ENCODE results near the gene VSIG10. TPM values are rescaled to one million over a fixed set of nuclear protein-coding genes. Genes with fewer than 3 reads are reported as not detected.

VSIG10 gene, protein sequence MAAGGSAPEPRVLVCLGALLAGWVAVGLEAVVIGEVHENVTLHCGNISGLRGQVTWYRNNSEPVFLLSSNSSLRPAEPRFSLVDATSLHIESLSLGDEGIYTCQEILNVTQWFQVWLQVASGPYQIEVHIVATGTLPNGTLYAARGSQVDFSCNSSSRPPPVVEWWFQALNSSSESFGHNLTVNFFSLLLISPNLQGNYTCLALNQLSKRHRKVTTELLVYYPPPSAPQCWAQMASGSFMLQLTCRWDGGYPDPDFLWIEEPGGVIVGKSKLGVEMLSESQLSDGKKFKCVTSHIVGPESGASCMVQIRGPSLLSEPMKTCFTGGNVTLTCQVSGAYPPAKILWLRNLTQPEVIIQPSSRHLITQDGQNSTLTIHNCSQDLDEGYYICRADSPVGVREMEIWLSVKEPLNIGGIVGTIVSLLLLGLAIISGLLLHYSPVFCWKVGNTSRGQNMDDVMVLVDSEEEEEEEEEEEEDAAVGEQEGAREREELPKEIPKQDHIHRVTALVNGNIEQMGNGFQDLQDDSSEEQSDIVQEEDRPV
- 9.6 and 11.1 TPM in 2 replicates for total RNA-seq

GRCh38 chr12:118103601-118104382, at the start of gene VSIG10:
TSS of gene VSIG10 (minus strand) at chr12:118104011. CDS start at chr12:118103671, 340 bp downstream.
- intact Hi-C loops (cut with micrococcal nuclease) = loop anchor here (5.0 kb wide), 1 partner anchor 41 kb away; the partner anchor contains the start of gene WSB2
- Mint-ChIP-seq H3K4me3 (ENCODE audit: low read depth) (peak within 1 kb of the TSS; percentile 91), H3K9me3 (no peaks in the 10 kb centered on the region), H3K4me1 (ENCODE audit: low read depth) (peaks cover 6% of the 10 kb centered on the region), H3K27ac (peak within 1 kb of the TSS; percentile 63), H3K36me3 (ENCODE audit: low read depth) (no peaks in the 10 kb centered on the region), H3K27me3 (ENCODE audit: low read depth) (peaks cover 21% of the 10 kb centered on the region)
- peak; percentile 10 for DNase-seq (ENCODE audit: low spot score)

GRCh38 chr12:118151755-118152154, 47.9 kb upstream of the VSIG10 start:
- H3K27me3 Mint-ChIP-seq (ENCODE audit: low read depth) = no peaks in the 10 kb centered on the region
- H3K4me1 Mint-ChIP-seq (ENCODE audit: low read depth) = no peaks in the 10 kb centered on the region
- peaks cover 34% of the 10 kb centered on the region for H3K36me3 Mint-ChIP-seq (ENCODE audit: low read depth)
- no peaks in the 10 kb centered on the region for H3K9me3 Mint-ChIP-seq
- H3K4me3 Mint-ChIP-seq (ENCODE audit: low read depth) = no peak overlapping the region
- intact Hi-C loops (cut with micrococcal nuclease) = no loop called here
- no peak for DNase-seq (ENCODE audit: low spot score)
- no peak overlapping the region for H3K27ac Mint-ChIP-seq

DNA sequence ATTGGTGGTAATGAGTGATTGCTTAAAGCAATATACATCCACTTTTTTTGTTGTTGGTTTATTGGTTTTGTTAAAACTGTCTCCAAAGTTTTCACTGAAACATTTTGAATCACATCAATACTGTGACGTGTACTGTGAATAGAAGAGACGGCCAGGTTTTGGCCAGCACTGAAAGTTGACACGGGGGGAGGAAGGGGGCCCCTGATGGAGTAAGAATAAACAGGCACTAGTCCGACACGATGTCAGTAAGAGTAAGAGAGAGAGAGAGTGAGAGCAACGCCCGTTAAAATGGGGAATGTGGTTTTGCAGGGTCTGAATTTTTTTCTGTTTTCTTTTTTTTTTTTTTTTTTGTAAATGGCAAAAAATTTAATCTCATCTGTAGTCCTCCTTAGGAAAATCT, 46.8 kb upstream of the VSIG10 start:
- Mint-ChIP-seq H3K27me3 (ENCODE audit: low read depth) (no peaks in the 10 kb centered on the region), H3K4me1 (ENCODE audit: low read depth) (no peaks in the 10 kb centered on the region), H3K27ac (no peak overlapping the region), H3K36me3 (ENCODE audit: low read depth) (peaks cover 41% of the 10 kb centered on the region), H3K9me3 (no peaks in the 10 kb centered on the region), H3K4me3 (ENCODE audit: low read depth) (no peak overlapping the region)
- DNase-seq (ENCODE audit: low spot score) = no peak
- intact Hi-C loops (cut with micrococcal nuclease) = no loop called here

DNA sequence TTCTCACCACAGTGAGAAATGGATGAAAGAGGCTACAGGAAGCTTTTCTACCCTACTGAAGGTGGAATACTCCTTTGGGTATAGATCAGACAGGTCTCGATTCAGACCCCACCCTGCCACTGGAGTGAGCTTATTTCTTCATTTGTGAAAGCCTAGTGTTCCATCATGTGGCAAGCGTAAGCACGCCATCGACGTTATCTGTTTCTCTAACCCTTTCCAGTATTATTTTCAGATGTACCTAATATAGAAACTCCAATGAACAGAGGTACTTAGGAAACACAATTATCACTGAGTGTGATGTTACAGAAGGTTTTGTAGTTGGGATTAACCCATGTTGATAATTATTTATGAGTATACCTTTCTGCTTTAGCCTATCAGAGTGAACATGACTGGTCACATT, 44.5 kb upstream of the VSIG10 start:
- Mint-ChIP-seq H3K27me3 (ENCODE audit: low read depth) (no peaks in the 10 kb centered on the region), H3K27ac (no peak overlapping the region)

DNA sequence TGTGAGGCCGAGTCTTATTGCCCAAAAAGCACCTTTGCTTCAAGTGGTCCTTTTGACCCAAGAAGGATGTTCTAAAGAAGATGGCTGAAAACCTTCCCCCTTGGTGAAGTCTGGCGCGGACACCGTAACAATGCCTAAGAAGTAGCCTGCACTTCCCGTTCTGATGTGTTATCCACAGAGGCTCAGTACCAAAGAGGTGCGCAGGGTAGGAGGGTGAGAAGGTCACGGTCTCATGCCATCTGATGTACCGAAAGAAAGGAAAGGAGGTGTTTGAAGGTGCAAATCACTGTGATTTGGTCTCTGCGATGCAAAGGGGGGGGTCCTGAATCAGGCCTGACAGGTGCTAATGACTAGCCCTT, 42.0 kb upstream of the VSIG10 start:
- Mint-ChIP-seq H3K27me3 (ENCODE audit: low read depth) (no peaks in the 10 kb centered on the region), H3K4me3 (ENCODE audit: low read depth) (no peak overlapping the region), H3K4me1 (ENCODE audit: low read depth) (peaks cover 4% of the 10 kb centered on the region), H3K36me3 (ENCODE audit: low read depth) (peaks cover 70% of the 10 kb centered on the region), H3K9me3 (no peaks in the 10 kb centered on the region), H3K27ac (no peak overlapping the region)
- no peak for DNase-seq (ENCODE audit: low spot score)
- intact Hi-C loops (cut with micrococcal nuclease) = no loop called here

More for the DNA sequence above, 44.5 kb upstream of the VSIG10 start:
- H3K4me3 Mint-ChIP-seq (ENCODE audit: low read depth) = no peak overlapping the region
- no peaks in the 10 kb centered on the region for H3K4me1 Mint-ChIP-seq (ENCODE audit: low read depth)
- peaks cover 61% of the 10 kb centered on the region for H3K36me3 Mint-ChIP-seq (ENCODE audit: low read depth)
- no peak for DNase-seq (ENCODE audit: low spot score)
- no peaks in the 10 kb centered on the region for H3K9me3 Mint-ChIP-seq
- intact Hi-C loops (cut with micrococcal nuclease) = no loop called here

DNA sequence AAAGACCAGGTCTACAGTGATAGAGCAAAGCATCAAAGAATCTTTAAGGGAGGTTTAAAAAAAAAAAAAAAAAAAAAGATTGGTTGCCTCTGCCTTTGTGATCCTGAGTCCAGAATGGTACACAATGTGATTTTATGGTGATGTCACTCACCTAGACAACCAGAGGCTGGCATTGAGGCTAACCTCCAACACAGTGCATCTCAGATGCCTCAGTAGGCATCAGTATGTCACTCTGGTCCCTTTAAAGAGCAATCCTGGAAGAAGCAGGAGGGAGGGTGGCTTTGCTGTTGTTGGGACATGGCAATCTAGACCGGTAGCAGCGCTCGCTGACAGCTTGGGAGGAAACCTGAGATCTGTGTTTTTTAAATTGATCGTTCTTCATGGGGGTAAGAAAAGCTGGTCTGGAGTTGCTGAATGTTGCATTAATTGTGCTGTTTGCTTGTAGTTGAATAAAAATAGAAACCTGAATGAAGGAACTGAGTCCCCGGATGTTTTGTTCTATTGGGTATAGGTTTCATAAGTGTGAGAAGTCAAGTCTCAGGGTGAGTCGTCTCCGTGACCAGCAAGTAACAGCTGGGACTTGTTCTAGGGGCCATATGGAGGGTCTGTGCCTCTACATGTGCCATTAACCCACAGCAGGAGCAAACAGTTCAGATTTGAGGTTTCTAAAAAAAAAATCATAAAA, 41.4 kb upstream of the VSIG10 start:
- Mint-ChIP-seq H3K4me3 (ENCODE audit: low read depth) (no peak overlapping the region), H3K9me3 (no peaks in the 10 kb centered on the region), H3K36me3 (ENCODE audit: low read depth) (peaks cover 71% of the 10 kb centered on the region), H3K27me3 (ENCODE audit: low read depth) (no peaks in the 10 kb centered on the region), H3K4me1 (ENCODE audit: low read depth) (peaks cover 4% of the 10 kb centered on the region), H3K27ac (no peak overlapping the region)
- intact Hi-C loops (cut with micrococcal nuclease) = no loop called here
- no peak for DNase-seq (ENCODE audit: low spot score)

DNA sequence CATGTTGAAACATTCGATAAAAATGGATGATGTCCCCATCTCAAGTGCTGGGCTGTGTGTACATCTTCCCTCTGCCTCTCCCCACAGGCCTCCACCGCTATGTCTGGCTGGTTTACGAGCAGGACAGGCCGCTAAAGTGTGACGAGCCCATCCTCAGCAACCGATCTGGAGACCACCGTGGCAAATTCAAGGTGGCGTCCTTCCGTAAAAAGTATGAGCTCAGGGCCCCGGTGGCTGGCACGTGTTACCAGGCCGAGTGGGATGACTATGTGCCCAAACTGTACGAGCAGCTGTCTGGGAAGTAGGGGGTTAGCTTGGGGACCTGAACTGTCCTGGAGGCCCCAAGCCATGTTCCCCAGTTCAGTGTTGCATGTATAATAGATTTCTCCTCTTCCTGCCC, 40.7 kb upstream of the VSIG10 start:
- intact Hi-C loops (cut with micrococcal nuclease) = no loop called here
- Mint-ChIP-seq H3K27ac (no peak overlapping the region), H3K9me3 (no peaks in the 10 kb centered on the region), H3K27me3 (ENCODE audit: low read depth) (no peaks in the 10 kb centered on the region), H3K36me3 (ENCODE audit: low read depth) (peaks cover 73% of the 10 kb centered on the region), H3K4me1 (ENCODE audit: low read depth) (peaks cover 4% of the 10 kb centered on the region), H3K4me3 (ENCODE audit: low read depth) (no peak overlapping the region)
- no peak for DNase-seq (ENCODE audit: low spot score)

DNA sequence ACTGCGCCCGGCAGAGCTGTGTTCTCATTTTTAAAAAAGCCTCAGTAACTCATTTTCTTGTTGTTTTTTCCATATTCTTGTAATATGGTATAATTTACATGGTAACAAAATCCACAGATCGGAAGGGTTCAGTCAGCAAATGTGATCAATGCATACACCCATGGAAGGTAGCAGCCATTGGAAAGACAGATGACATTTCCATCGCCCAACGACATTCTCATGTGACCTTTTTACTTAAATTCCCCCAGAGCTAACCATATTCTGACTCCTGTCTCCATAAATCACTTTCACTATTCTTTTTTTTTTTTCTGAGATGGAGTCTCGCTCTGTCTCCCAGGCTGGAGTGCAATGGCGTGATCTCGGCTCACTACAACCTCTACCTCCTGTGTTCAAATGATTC, 37.0 kb upstream of the VSIG10 start:
- intact Hi-C loops (cut with micrococcal nuclease) = no loop called here
- H3K27me3 Mint-ChIP-seq (ENCODE audit: low read depth) = no peaks in the 10 kb centered on the region
- H3K4me3 Mint-ChIP-seq (ENCODE audit: low read depth) = no peak overlapping the region
- H3K27ac Mint-ChIP-seq = no peak overlapping the region
- peaks cover 67% of the 10 kb centered on the region for H3K36me3 Mint-ChIP-seq (ENCODE audit: low read depth)
- peaks cover 15% of the 10 kb centered on the region for H3K4me1 Mint-ChIP-seq (ENCODE audit: low read depth)
- H3K9me3 Mint-ChIP-seq = no peaks in the 10 kb centered on the region
- DNase-seq (ENCODE audit: low spot score) = no peak

DNA sequence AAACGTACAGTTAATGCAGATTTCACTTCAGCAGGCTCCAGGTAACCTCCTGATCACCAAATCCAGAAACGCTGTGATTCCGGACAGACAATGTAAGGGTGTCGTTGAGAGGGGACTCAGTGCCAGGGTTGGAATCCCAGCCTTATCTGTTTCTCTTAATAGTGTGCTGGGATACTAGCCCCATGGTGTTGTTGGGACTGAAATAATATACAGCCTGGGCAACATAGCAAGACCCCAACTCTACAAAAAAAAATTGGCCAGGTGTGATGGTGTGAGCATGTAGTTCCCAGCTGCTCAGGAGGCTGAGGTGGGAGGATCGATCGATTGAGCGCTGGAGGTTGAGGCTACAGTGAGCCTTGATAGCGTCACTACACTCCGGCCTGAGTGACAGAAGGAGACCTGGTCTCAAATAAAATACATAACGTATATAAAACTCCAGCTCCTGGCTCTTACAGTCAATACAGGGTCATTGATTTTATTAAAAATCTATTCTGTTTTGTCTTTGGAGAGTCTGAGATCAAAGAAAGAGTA, 33.4 kb upstream of the VSIG10 start:
- peaks cover 39% of the 10 kb centered on the region for H3K36me3 Mint-ChIP-seq (ENCODE audit: low read depth)
- no peaks in the 10 kb centered on the region for H3K9me3 Mint-ChIP-seq
- no peak for DNase-seq (ENCODE audit: low spot score)
- H3K4me1 Mint-ChIP-seq (ENCODE audit: low read depth) = peaks cover 21% of the 10 kb centered on the region
- H3K4me3 Mint-ChIP-seq (ENCODE audit: low read depth) = peak overlapping the region; percentile 99
- intact Hi-C loops (cut with micrococcal nuclease) = loop anchor here (2.0 to 5.0 kb wide), 4 partner anchors 16 to 240 kb away; partner anchors contain the start of genes SUDS3 and WSB2
- no peaks in the 10 kb centered on the region for H3K27me3 Mint-ChIP-seq (ENCODE audit: low read depth)
- peak overlapping the region; percentile 80 for H3K27ac Mint-ChIP-seq

DNA sequence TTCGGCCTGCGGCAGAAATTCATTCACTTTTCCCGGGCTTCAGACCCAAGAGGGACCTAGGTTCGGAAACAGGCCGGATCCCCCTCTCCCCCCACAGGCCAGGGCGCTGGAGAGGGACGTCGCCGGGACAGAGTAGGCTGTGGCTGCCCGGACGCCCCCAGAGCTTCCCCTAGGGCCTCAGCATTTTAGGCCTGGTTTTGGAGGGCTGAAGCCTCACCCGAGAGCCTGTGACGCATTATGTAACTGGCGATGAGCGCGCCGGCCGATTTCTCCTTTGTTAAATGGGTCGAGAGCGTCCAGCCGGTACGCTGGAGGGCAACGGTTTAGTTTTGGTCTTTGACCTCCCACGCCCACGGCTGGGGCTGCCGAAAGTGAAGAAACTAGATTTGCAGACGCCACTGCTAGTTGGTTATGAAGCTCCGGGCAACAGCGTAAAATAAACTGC, 32.8 kb upstream of the VSIG10 start:
- intact Hi-C loops (cut with micrococcal nuclease) = loop anchor here (2.0 to 5.0 kb wide), 4 partner anchors 16 to 241 kb away; partner anchors contain the start of genes SUDS3 and WSB2
- H3K27ac Mint-ChIP-seq = peak overlapping the region; percentile 80
- DNase-seq (ENCODE audit: low spot score) = peak; percentile 16
- H3K27me3 Mint-ChIP-seq (ENCODE audit: low read depth) = no peaks in the 10 kb centered on the region
- peaks cover 25% of the 10 kb centered on the region for H3K4me1 Mint-ChIP-seq (ENCODE audit: low read depth)
- peak overlapping the region; percentile 99 for H3K4me3 Mint-ChIP-seq (ENCODE audit: low read depth)
- H3K36me3 Mint-ChIP-seq (ENCODE audit: low read depth) = peaks cover 36% of the 10 kb centered on the region
- H3K9me3 Mint-ChIP-seq = no peaks in the 10 kb centered on the region

GRCh38 chr12:118135788-118136558, 32.2 kb upstream of the VSIG10 start, which contains the start of gene PEBP1:
TSS of gene PEBP1 (plus strand) at chr12:118136124. CDS start at chr12:118136210, 86 bp downstream.
- H3K9me3 Mint-ChIP-seq = no peaks in the 10 kb centered on the region
- H3K27ac Mint-ChIP-seq = peak within 1 kb of the TSS; percentile 89
- H3K27me3 Mint-ChIP-seq (ENCODE audit: low read depth) = no peaks in the 10 kb centered on the region
- intact Hi-C loops (cut with micrococcal nuclease) = loop anchor here (2.0 to 5.0 kb wide), 4 partner anchors 15 to 241 kb away; partner anchors contain the start of genes SUDS3 and WSB2
- peak within 1 kb of the TSS; percentile 99 for H3K4me3 Mint-ChIP-seq (ENCODE audit: low read depth)
- peaks cover 25% of the 10 kb centered on the region for H3K4me1 Mint-ChIP-seq (ENCODE audit: low read depth)
- peaks cover 30% of the 10 kb centered on the region for H3K36me3 Mint-ChIP-seq (ENCODE audit: low read depth)
- DNase-seq (ENCODE audit: low spot score) = peak; percentile 90

Data from activated T-helper 2 cell treated with anti-CD3 and anti-CD28 coated beads, Interferon-gamma antibody, Interleukin-2, Interleukin-4, amounts not matched to agents 10 μg/mL and 5 μg/mL and 100 μg/mL, durations not matched to agents 14 hours and 24 hours and 36 hours (primary cell).